Muscle of arm (tissue), 12 donors: Measurements from ENCODE around the gene DLL1. TPM values are rescaled to one million over a fixed set of nuclear protein-coding genes. Genes with fewer than 3 reads are reported as not detected.
"Not testable (repeated sequence)": the region's sequence is repeated elsewhere in the genome, so short reads cannot be mapped to it uniquely, and the experiment has no call there.

ENCODE experiments used
- DNase-seq: peaks from one replicate; pipeline ENCODE4 v3.0.0-alpha.2; 2013
- polyA plus RNA-seq, 12 donors: library from polyadenylated mRNA; unstranded; fragments of 120-200 nt; gene quantifications; one replicate each; pipeline ENCODE4 v1.2.1, GENCODE V29; 2013; ENCODE audit not compliant: insufficient read length in 12 of 12

Gene DLL1
- polyA plus RNA-seq, 12 donors = 14.0 to 19.7 (median 16.3) TPM; not detected in 1

DNA sequence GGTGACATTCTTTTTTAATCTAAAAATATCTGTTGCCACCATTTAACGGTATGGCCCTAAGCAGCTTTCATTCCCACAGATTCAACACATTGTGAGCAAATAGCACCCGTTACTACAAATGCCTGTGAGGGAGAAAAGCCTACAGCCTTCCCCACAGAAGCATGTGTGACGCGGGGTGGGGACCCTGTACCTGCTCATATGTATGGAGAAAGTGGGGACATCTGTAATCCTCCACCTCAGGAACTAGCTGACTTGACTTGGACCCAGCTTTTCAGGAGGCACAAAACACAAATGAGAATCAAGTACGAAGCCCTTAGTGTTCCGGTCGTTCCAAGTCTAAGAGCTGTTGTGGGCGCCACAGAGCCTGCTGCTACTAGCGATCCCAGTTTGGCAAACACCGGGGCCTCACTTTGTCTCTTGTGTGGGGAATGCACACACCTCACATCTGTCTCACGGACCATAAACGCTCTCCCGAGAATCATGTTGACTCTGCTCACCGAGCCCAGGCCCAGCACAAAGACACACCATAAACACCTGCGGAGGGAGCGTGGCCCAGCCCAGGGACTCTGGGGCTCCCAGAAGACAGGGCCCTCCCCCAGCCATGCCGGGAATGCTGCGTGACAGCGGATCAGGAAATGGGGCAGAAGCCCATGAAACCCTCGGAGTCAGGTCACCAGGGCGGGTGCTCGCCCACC is 21.6 kb downstream of the DLL1 start:
- DNase-seq = no peak

DNA sequence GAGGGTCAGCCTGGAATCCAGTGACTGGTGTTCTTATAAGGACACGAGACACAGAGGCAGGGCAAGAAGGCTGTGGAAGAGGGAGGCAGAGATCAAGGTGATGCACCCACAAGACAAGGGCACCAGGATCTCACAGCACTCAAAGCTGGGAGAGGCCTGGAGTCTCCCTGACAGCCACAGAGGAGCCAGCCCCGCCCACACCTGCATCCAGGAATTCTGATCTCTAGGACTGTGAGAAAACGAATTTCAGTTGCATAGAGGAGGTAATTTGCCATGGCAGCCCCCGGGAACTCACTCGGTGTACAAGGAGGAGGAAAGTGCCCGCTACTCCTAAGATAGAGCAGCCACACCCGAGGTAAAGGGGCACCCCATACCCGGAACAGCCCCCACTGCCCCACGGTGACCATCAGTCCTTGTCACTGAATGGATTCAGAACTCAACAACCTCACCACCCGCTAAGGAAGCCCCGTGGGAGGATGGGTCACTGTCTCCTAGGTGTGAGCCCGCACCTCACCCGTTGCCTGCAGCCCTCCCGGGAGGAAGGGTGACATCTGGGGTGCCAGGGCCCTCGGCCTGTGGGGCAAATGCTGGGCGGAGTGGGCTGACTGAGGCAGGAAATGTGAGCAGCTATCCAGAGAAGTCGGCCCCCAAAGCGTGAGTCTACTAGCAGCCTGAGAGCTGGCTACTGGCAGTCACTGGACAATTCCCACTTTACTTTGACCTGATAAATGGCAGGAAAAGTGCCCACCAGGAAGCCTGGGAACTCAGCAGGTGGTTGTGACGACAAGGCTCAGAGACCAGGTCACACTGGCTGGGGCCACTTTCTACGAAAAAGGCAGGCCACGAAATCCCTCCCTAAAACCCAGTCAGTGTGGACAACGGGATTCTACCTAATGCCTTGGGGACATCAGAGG is 22.4 kb downstream of the DLL1 start:
- DNase-seq = no peak

DNA sequence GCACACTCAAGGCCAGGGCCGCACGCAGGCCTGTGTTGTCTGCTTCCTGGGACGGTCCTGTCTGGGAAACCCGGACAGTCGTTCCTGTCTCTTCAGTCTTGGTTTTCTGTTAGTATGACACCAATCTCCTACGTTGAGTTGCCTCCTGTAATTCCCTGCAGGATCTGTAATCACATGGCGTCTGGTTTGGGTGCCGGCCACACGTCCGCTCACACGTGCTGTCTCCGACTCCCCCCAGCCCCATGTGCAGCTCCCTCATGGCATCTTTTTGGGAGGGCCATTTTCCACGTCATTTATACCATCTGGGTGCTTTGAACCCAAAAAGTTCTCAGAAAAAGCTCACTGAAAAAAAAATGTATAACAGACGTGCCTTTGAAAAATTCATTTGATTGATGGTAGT is 23.2 kb downstream of the DLL1 start:
- no peak for DNase-seq

DNA sequence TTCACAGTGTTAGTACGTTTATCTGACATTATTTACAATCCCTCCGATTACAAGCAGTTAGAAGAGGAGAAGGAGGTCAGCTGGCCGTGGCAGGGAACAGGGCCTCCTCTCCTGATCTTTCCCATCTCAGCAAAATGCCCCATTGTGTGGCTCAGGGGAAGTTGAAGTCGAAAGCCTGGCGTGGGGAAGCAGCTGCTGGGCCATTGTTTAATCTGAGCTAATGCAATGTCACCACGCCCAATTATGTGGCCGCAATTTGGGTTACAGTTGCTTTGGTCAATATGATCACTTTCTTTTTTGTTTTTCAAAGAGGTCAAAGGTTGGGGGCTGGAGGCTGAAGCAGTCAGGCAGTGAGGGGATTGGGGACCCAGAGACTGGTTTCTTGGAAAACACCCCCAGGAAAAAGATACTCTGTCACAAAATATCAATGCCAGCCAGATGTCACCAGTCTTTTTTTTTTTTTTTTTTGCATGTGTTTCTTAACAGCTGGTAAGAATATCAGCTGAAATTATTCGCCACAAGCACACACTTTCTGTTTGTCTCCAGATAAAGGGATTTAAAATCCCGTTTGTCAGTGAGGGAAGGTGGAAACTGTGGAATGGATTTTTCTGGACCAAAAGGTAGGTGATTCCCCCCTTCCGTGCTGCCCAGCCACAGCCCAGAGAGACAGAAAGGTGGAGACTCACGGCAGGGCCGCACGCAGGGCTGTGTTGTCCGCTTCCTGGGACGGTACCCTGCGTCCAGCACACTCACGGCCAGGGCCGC is 24.6 kb downstream of the DLL1 start:
- no peak for DNase-seq

DNA sequence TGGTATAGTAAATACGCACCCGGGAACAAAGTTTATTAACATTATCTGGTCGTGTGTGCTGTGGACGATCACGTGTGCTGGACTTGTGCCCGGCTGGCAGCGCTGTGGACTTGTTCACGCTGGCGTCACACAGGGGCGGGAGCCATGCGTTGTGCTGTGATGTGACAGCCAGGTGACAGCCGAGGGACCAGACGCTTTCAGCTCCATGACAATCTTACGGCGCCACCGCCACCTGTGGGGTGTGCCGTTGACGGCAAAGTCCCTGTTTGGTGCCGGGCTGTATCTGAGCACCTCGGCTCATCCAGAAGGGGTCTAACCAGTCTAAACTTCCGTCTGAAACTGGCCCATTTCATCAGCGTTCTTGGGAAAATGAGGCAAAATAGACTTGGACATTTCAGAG is 25.2 kb downstream of the DLL1 start:
- DNase-seq = no peak

DNA sequence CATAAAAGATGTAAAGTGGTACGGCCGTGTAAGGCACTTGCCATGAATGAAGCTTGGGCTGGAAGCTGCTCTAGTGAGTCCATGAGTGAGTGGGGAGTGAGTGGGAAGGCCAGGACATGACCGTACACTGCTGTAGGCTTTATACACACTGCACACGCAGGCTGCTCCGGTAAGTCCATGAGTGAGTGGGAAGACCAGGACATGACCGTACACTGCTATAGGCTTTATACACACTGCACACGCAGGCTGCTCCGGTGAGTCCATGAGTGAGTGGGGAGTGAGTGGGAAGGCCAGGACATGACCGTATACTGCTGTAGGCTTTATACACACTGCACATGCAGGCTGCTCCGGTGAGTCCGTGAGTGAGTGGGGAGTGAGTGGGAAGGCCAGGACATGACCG is 26.2 kb downstream of the DLL1 start:
- DNase-seq = not testable (repeated sequence)

DNA sequence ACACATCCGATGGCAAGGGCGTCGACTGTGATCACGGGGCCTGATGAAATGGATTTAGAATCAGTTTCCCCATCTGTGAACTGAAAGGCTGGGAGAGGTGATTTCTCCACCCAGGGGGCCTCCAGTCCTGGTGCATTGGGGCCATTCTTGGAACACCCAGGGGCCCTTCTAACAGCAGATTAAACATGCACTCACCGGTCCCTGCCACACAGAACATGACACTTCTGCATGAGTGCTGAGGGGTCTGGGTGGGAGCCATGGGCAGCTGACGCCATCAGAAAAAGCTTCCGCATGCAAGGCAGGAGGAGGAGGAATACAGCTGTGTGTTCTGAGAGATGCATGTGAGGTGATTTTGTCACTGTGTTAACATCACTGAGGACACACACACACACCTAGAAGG is 26.8 kb downstream of the DLL1 start:
- DNase-seq = no peak

DNA sequence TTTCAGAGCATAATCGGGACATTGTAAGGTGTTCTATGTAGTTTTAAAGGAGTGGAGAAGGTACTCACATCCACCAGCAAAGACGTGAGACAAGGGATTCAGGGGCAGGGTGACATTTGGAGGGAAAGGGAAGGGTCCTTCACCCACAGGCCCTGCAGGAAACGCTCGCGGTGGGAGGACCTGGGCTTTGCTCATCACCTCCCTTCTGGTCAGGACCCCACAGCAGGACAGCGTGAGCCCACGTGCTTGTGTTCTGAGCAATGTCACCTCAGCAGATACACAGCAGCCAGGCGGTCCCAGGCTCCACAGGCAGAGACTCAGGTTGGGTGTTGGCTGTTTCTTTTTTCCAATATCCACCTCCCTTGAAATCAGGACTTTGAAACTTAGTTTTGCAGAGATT is 27.5 kb downstream of the DLL1 start:
- no peak for DNase-seq

DNA sequence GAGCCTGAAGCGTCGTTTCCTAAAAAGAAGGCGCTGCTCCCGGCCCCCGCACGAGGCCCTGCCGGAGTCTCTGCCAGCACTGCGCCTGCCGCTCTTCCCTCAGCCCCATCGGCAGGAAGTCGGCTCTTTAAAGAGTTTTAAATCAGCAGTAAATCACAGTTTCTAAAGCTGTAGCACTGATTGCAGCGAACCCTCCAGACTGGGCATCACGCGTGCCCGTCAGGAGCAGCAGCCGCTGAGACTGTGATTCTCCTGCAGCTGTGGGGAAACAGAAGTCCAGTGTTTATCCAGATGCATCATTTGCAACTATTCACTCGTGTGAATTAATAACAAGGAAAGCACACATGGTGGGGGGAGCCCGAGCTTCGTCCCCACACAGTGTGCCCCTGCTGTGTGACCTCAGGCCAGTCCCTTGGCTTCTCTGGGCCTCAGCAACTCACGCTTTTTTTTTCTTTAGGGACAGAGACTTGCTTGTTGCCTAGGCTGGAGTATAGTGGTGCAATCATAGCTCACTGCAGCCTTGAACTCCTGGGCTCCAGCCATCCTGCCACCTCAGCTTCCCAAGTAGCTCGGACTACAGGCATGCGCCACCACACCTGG is 28.3 kb downstream of the DLL1 start:
- no peak for DNase-seq

DNA sequence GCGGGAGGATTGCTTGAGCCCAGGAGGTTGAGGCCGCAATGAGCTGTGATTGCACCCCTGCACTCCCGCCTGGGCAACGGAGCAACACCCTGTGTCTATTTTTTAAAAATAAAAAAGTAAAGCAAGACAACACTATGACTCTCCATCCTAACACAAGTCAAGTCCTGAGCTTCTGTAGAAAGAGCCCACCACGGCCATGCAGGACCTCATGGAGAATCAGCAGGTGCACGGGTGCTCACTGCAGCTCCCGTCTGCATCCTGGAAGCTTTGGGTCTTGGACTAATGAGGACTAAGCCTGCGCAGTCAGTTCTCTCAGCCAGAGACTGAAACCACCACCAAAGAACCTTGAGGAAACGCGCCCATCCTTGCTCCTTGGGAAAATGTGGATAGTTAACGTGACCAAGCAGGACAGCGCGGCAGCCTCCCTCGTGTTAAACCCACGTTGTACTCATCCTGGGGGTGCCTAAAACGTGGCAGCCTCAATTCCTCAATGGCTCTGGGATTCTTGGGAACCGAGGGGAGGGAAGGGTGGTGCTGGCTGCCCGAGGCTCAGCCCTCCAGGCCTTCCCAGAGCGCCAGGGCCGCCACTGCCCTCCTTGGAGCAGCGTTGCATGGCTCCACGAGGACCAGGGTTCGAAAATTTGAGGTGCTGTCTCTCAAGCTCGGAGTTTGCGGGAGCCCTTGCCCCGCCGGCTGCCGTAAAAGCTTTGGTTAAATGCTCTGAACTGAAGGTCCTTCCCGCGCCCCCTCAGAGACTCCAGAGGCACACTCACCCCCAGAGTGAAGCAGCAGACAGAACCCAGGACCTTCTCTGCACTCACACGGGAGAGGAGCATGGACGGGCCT is 29.0 kb downstream of the DLL1 start:
- DNase-seq = no peak

DNA sequence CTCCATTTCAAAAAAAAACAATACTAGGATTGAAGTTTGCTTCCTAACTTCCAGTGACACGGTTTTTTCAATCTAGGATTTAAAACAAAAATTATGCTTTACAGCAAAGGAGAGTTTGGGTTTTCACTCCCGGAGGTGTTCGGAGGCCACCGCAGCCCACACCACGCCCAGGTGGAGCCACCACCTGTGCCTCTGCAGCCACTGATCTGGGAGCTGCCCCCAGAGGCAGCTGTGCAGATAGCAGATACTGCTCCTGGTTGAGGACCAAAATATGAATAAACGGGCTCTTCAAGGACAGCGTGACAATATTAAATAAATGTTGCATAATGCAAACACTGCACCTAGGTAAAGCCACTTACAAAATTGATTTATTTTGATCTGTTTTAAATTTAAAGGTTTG is 30.2 kb downstream of the DLL1 start:
- no peak for DNase-seq

DNA sequence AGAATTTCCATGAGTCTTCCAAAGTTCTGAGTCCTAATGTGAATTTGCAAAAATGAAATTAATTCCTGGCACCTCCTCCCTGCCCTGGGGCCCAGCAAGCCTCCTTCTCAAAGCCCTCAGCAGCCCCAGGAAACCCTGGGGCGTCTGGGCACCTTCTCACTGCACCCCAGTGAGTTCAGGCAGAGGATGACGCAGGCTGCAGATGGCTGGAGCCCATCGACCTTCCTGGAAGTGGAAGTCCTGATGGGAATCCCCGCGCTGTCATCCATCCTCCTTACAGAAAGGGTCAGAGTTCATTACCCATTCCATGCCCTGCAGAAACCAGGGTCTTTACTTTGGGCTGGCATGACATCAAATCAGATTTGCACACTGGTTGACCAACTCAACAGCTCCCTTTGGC is 31.6 kb downstream of the DLL1 start:
- no peak for DNase-seq

DNA sequence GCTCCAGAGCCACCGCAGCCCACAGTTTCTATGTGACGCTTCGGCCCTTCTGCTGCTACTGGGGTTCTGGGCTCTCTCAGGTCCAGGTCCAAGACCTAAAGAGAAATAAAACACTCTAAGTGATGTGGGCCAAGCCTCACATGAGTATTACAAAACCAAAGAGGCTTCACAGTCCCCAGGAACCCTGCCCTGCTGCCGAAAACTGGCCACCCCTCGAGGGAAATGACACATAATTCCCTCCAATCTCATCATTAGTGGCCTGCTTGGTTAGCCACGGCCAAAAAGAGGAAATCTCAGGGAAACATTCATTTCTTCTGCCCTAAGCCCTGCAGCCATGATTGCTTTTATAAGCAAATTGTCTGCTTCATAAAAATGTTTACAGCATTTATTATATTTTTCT is 32.5 kb downstream of the DLL1 start:
- no peak for DNase-seq

DNA sequence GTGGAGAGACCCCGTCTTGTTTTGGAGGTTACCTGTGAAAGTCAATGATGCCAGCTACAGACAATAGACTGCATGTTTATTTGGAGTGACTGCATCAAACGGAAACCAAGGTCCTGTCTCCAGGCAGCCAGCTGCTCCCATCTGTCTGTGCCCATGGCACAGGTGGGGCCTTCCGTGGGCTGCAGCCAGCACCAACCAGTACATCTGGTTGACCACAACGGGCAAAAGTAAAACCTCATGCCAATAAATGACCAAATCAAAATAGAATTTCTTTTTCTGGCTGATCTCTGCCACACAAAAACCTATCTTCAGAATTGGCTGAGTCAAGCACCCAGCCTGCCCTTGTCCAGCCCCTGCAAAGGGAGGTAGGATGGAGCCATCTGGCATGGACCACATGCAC is 33.5 kb downstream of the DLL1 start:
- no peak for DNase-seq

DNA sequence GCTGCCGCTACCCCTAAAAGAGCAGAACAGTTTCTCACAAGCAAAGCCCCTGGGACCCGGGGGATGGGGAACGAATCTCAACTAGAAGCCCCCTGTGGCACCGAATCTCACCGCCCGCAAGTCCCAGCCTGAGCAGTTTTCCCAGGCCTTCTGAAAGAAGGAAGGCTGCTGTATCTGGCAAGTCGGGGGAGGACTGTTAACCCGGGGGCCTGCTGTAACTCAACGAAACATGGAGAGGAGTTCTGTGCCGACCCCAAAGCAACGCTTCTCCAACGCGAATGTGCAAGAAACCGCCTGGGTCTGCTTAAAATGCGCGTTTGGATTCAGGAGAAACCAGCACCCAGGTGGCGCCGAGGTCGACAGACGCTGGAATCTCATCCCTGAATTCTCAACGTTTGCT is 34.2 kb downstream of the DLL1 start:
- DNase-seq = no peak

DNA sequence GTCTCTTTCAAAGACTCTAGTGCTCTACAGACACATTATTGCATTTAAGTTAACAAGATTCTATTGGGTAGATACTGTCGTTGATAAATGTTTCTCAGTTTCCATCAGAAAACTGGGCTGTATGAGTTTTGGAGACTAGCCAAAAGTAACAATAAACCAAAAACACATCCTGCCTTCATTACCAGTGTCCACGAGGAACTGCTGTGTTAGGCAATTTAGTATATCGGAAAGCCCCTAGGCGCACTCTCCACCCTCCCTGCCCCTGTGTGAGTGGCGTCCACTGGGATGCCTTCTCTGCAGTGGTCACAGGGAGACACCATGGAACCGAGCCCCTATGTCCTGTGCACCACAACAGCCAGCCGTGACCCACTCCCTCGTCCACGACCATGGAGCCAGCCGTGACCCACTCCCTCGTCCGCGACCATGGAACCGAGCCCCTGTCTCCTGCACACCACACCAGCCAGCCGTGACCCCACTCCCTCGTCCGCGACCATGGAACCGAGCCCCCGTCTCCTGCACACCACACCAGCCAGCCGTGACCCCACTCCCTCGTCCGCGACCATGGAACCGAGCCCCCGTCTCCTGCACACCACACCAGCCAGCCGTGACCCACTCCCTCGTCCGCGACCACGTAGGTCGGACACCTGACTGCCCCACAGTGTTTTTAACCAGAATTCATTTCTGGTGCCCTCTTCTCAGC is 35.3 kb downstream of the DLL1 start:
- DNase-seq = no peak

DNA sequence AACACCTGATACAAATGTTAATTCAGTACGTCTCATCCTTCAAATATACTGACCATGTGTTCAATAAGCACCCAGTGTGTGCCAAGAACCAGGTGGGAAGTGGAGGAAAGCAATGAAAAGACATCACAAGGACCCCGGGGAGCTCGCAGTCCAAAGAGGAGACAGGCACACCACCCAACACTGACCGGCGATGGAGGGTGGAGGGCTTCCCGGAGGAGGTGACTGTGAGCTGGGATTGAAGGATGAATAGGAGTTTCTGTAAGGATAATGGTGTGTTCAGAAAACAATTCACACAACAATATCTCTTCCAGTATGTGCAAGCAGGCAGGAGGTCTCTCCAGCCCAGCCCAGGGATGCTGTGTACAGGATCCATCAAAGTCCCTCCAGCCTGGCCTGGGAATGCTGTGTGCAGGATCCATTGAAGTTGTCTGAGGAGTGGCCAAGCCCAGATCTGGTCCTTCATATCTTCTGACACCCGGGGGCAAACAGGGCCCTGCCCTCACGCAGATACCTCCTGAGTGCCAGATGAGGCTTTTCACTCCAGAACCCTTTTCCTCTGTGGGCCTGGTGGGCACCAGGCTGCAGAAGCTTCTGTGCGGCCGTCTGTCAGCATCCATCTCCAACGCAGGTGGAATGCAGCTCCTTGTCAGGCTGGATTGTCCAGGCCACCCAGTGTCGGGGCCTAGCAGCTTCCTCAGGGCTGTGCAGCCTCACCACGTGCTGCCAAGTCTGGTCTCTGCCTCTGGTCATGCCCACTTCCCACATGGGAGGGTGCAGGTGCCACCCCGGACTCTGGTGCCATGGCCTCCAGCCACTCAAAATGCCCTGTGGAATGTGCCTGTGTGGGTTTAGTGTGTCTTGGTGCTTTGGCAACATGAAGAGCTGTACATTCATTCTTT is 36.3 kb downstream of the DLL1 start:
- no peak for DNase-seq

DNA sequence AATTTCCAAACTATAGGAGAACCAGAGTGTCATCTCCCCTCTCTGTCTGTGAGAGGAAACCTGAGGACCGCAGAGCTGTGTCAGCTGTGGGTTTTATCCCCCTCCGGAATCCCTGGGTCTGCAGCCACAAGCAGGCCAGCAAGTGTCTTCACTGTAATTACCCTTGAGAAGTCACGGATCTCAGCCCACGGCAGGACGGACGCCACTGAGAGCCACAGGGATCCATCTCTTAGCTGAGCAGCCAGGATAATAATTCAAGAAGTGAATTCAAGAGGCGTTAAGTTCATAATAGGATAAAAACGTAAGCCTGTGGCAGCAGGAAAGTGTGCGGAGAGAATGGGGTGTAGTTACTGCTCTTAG is 37.0 kb downstream of the DLL1 start:
- no peak for DNase-seq

DNA sequence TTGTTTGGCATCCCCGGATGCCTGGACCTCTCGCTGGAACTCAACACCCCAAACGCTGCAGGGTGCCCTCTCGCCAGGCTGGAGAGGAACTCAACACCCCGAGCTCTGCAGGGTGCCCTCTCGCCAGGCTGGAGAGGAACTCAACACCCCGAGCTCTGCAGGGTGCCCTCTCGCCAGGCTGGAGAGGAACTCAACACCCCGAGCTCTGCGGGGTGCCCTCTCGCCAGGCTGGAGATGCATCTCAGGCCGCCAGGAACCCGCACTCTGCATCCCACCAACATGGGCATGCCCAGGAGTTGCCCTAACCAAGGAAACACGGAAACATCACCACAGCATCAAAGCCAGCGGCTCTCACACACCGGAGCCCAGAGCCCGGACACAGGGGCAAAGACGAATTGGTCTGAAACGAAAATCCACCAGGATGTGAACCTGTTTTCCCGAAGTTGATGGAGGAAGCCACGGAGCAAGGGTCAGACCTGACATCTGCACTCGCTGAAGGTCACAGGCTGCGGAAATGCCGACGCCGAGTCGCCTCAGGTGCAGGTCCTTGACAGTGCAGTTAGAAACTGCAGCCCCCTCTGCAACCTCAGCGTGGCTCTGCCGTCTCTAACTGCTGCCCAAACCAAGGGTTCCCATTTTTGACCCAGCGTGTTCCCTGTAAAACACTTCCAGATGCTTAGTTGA is 37.5 kb downstream of the DLL1 start:
- DNase-seq = no peak
